ENCODE measurements around the gene TPRG1L.

TPRG1L gene

DNA sequence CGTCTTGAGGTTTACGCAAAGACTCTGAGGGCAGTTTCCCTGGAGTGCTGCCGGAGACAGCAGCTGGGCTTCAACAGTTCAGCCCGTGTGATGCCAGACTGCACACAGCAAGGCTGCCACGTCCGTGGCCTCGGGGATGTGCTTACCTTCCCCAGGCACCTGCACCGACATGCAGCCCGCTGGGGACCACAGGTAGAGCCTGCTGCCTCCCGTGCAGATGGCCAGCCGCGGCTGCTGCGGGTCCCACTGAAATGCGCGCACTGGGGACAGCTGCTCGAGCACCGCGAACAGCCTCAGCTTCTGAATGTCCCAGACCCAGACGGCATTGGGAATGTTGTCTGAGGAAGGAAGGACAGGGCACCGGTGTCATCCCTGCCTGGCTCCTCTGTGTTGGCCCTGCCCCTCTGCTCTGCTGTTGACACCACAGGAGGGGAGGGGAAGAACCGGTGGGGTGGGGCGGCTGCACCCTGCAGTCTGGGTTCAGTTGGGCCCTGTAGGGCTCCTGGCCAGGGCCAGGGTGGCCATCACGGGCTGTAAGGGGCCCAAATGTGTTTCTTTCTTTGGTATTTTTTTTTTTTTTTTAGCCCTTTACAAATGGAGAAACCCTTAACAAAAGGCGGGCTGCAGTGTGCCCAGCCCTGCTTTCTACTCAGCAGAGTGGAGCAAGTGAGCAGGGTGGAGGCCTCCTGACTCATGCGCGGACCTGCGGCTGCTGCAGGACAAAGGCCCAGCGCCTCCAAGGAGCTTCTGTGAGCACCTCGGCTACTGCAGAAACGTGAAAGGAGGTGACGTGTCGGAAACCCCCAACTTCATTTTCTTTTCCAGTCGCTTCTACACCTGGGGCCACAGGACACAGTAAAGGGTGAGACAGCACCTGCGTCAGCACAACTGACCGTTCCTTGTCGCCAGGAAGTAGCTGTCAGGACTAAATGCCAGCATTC is 6.8 kb downstream of the TPRG1L start:
- FAIRE-seq (no peak), DNase-seq (ENCODE audit: insufficient read length, low spot score) (no peak)
- TF ChIP-seq, protein P1, sequence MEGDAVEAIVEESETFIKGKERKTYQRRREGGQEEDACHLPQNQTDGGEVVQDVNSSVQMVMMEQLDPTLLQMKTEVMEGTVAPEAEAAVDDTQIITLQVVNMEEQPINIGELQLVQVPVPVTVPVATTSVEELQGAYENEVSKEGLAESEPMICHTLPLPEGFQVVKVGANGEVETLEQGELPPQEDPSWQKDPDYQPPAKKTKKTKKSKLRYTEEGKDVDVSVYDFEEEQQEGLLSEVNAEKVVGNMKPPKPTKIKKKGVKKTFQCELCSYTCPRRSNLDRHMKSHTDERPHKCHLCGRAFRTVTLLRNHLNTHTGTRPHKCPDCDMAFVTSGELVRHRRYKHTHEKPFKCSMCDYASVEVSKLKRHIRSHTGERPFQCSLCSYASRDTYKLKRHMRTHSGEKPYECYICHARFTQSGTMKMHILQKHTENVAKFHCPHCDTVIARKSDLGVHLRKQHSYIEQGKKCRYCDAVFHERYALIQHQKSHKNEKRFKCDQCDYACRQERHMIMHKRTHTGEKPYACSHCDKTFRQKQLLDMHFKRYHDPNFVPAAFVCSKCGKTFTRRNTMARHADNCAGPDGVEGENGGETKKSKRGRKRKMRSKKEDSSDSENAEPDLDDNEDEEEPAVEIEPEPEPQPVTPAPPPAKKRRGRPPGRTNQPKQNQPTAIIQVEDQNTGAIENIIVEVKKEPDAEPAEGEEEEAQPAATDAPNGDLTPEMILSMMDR (IDR thresholded peaks at IDR 0.05; ENCODE audit: insufficient read depth, missing control alignments), result no peak

DNA sequence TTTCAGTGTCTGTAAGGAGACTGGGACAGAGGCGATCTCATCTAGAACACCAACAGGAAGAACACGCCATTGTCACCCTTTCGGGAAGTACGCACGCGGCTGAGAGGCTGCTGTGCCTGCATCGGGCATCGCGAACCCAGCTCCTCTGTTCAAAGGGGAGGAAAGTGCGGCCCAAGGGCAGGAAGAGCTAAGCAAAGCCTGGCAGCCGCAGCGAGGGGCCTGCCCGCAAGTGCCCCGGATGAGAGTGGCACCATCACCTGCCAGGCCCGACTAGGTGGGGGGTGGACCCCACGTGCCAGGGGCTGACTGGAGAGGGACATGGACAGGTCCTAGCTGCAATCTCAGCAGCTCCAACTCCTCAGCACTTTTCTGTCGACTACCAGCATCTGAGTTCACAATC is 7.5 kb downstream of the TPRG1L start:
- FAIRE-seq, result no peak
- no peak for DNase-seq (ENCODE audit: insufficient read length, low spot score)
- TF ChIP-seq, protein P1 (IDR thresholded peaks at IDR 0.05; ENCODE audit: insufficient read depth, missing control alignments), result no peak

- TF ChIP-seq, protein P1 (IDR thresholded peaks at IDR 0.05; ENCODE audit: insufficient read depth, missing control alignments), result no peak
- no peak for FAIRE-seq
- no peak for DNase-seq (ENCODE audit: insufficient read length, low spot score)
Observed at GRCh38 chr1:3632716-3633343, 8.0 kb downstream of the TPRG1L start.

DNA sequence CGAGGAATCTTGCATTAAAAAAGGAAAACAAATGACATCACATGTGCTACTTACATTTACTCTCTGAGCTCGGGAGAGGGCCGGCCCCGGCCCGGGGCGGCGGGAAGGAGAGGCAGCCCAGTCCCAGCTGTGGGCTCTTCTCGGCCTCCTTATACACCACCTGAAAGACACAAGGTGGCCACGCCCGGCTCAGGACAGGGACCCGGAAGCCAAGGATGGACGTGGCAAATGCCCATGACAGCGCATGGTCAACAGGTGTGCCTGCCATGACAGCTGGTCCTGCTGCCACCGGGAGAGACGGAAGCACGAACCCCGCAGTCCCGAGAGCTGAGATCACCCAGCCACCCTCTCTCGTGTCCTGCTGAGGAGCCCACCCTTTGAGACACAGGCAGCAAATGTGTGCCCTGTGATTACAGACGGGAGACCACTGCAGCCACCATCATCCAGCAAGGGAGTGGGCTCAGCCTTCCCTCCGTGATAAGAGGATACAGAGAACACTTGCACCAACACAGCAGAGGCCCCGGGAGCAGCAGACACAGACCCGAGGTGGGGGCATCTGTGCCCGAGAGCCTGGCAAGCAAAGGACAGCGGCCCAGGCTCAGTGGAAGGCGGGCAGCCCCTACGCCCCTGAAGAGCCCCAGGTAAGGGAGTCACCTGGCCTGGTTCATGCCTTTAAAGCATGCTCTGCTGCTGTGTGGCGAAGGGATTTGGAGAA is 8.7 kb downstream of the TPRG1L start:
- no peak for FAIRE-seq
- TF ChIP-seq, protein P1 (IDR thresholded peaks at IDR 0.05; ENCODE audit: insufficient read depth, missing control alignments), result no peak
- DNase-seq (ENCODE audit: insufficient read length, low spot score), result no peak

GRCh38 chr1:3634059-3634800 is 9.4 kb downstream of the TPRG1L start:
- FAIRE-seq, result no peak
- no peak for DNase-seq (ENCODE audit: insufficient read length, low spot score)
- TF ChIP-seq, protein P1 (IDR thresholded peaks at IDR 0.05; ENCODE audit: insufficient read depth, missing control alignments), result no peak

DNA sequence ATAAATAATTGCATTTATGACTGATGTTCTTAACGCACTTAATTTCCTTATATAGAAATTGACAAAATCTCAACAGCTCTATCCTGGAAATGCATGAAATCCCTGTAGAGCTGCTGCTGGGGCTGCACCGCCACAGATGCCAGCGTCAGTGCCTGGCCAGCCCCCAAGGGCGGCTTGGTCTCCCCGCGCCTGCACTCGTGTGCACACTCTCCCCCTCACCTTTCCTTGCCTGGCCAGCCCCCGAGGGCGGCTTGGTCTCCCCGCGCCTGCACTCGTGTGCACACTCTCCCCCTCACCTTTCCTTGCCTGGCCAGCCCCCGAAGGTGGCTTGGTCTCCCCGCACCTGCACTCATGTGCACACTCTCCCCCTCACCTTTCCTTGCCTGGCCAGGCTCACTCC is 11.3 kb downstream of the TPRG1L start:
- no peak for DNase-seq (ENCODE audit: insufficient read length, low spot score)
- TF ChIP-seq, protein P1 (IDR thresholded peaks at IDR 0.05; ENCODE audit: insufficient read depth, missing control alignments), result no peak
- FAIRE-seq, result no peak
